8988T (cell line): Measurements from ENCODE around the gene LPXN.
"Not testable (repeated sequence)": the region's sequence is repeated elsewhere in the genome, so short reads cannot be mapped to it uniquely, and the experiment has no call there.

ENCODE experiments used
- DNase-seq: peaks from one replicate; pipeline ENCODE4 v3.0.0; 2011

LPXN gene

DNA sequence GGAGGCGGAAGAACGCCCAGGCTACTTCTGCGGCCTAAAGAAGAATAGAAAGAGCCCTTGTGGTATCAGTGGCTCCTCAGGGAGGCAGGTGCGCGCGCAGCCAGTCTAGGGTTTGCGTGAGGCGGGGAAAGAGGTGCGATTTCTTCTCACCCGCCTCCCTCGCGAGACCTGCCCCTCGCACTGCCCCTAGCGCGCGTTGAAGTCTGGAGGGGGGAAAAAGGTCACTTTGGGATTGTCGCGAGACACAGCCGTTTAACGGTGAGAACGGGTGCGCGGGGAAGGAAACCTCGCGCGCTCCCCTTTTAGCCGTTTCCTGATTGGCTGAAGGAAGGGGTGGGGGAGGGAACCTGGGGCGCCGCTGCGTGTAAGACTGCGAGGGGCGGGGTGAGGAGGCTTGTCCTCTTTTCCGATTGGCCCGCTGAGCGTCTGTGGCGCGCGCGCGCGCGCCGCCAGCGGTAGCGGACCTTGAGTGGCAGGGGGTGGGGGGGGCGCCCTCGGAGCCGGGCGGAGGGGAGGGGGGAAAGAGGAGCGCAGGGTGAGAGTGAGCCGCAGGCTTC lies 3.1 kb upstream of the LPXN start, which contains the start of gene ZFP91:
Gene ZFP91 (plus strand): TSS at position 429 of the 557 bp plus-strand sequence. CDS start 219 bp downstream, outside the sequence.
- DNase-seq: peak; percentile 49

- DNase-seq: peak; percentile 38
Measured at GRCh38 chr11:58578136-58578634, 2.5 kb upstream of the LPXN start.

GRCh38 chr11:58577555-58578135 lies 2.0 kb upstream of the LPXN start:
- no peak for DNase-seq

DNA sequence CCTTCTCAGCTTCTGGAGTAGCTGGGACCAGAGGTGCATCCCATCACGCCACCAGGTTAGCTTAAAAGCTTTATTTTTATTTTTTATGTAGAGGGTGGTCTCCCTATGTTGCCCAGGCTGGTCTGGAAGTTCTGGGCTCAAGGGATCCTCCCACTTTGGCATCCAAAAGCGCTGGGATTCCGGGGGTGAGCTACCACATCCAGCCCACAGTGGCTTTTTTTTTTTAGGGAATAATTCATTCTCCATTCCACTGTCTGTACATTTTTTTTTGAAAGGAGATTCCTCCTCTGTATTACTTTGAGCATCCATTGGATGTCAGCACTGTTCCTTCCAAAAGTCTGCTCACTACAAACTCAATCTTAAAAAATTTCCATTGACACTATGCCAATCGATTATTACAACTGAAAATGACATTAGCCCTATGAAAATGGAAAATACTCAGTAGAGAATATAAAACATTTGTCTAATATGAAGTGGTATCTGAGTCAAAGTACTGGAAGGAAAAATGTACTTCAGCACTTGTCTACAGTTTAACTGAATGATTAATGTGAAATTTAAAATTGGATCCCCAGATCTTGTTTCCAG lies 1.3 kb upstream of the LPXN start:
- no peak for DNase-seq

DNA sequence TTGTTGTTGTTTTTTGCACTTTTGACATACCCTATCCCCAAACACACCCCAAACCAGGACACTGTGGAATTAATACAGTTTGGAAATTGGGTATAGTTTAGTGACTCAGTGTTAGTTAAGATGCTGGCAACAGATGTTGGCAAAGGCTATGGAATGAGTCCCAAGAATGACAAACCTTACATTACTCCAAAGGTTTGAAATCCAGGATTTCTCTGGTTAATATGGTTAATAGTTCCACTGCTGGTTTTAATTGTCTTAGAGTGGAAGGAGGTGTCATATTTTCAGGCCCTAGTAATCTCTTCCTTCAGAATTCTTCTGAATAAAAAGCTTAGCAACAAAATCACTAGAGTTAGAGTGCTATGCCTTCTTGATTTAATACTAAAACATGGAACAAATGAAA lies 775 bp downstream of the LPXN start:
- no peak for DNase-seq

DNA sequence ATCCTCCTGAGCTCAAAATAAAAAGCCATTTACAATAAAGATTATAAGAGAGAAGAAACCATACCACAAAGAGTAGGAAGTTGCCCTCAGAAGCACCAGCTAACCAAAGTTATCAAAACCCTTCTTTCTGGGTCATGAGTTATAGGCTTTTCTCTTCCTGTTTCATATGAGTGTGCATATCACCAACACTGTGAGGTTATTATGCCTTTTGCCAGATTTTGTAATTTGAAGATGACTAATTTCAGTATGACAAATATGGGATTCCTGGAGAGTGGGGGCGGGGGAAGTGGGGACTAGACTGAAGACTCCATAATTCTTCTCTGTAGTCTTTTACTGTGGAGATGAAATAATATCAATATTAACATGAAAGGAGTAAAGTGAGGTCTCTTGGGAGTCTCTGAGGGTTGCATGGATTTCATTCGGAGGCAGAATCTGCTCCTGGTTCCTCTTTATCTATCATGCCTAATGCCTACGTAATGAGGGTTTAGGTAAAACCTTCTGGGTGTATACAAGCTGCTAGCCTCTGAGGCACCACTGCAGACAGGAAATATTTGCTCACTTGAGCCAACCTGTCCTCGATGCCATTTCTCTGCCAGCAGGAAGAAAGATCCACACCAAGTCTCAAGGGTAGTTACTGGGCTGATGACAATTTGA lies 2.1 kb downstream of the LPXN start:
- DNase-seq: no peak

GRCh38 chr11:58572906-58573305 lies 2.8 kb downstream of the LPXN start:
- not testable (repeated sequence) for DNase-seq

- no peak for DNase-seq
Measured at GRCh38 chr11:58567889-58568512, 7.7 kb downstream of the LPXN start.

- DNase-seq: no peak
Measured at GRCh38 chr11:58564231-58564630, 11.4 kb downstream of the LPXN start.

GRCh38 chr11:58562375-58562800 lies 13.3 kb downstream of the LPXN start:
- no peak for DNase-seq

- DNase-seq: no peak
Measured at GRCh38 chr11:58561394-58562098, 14.1 kb downstream of the LPXN start.

GRCh38 chr11:58560842-58561241 lies 14.8 kb downstream of the LPXN start:
- no peak for DNase-seq

- no peak for DNase-seq
Measured at GRCh38 chr11:58549644-58550043, 26.0 kb downstream of the LPXN start.

DNA sequence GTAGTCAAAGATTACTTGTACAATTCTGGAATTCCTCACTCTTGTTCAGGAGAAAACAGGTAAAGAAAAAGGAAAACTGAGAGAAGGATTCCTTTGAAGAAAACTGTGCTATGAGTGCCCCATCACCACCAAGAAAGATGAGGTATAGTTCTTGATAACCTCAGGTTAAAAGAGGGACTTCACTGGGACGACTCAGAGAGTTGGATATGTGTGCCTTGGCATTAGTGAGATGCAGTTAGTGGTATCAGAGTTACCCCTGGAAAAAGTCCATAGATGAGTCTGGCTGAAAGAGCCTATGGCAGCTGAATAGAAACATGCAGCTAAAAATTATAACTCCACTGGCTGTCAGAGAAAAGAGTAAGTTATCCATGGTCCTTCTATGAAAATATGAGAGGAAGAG lies 28.8 kb downstream of the LPXN start:
- no peak for DNase-seq

- no peak for DNase-seq
Measured at GRCh38 chr11:58531865-58532341, 43.8 kb downstream of the LPXN start.

DNA sequence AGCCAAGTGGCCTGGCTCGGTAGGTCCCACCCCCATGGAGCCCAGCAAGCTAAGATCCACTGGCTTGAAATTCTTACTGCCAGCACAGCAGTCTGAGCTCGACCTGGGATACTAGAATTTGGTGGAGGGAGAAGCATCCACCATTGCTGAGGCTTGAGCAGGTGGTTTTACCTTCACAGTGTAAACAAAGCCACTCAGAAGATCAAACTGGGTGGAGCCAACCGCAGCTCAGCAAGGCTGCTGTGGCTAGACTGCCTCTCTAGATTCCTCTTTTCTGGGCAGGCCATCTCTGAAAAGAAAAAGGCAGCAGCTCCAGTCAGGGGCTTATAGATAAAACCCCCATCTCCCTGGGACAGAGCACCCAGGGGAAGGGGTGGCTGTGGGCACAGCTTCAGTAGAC lies 45.4 kb downstream of the LPXN start:
- no peak for DNase-seq

- DNase-seq: no peak
Measured at GRCh38 chr11:58527429-58527828, 48.2 kb downstream of the LPXN start.

DNA sequence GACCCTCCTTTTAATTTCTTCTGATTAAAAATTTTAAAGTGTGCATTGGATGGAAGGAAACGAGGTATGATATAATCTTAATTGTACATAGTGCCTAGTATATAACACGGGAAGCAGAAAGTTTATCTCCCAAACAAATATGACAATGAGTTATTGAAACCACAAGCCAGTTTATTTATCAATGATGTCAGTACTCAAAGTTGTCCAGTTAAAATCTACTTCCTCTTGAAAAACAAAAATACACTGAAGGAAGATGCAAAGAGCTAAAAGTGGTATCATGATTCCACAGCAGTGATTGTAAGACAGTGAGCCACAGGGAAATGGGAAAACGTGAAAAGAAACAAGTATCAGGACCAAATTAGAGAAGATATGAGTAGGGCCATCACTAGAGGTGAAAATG lies 48.9 kb downstream of the LPXN start:
- DNase-seq: no peak

- no peak for DNase-seq
Measured at GRCh38 chr11:58525037-58525614, 50.5 kb downstream of the LPXN start.

DNA sequence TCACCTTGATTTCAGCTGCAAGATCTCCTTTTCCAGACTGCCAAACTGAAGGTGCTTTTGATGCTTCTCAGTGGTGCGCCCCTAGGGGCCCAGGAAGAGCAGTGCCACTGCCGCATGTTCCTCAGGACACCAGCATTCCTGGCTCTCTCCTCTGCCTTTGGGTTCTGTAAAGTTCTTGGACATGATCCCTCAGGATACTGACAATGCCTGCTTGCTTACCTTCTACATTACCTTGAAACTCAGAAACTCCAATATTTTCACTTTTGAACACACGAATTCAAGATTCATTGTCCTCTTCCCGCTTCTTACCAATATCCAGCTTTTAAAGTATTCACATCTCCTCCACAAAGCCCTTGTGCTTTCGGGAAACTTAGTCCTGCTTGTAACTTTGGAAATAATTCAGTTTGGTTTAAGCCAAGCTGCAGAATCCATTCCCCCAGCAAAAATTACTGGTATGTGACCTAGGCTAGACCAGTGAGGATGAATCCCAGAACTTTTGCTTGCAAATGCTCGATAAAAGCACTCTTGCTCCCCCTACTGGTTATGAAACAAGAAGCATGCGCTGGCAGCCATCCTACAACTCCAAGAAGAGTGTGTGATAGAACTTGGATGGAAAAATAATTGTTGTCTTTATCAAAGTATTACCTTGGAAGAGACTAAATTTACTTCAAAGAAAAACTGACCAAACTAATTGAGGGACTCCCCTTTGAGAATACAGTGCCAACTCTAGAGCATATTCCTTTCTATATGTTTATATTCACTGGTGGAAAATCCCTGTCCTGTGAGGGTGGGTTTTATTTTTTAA lies 51.2 kb downstream of the LPXN start:
- DNase-seq: peak; percentile 39

GRCh38 chr11:58513747-58514367 lies 61.8 kb downstream of the LPXN start:
- no peak for DNase-seq
